Spleen (tissue), 7 donors: ENCODE measurements around the gene FIG4.

Source experiments
- POLR2A ChIP-seq, 3 donors: fragments of 450-650 bp; IDR thresholded peaks; one replicate each; pipeline ENCODE4 v1.5.1; 2017; ENCODE audit warnings: antibody characterized with exemption in 3 of 3, mild to moderate bottlenecking in 1 of 3
- POLR2AphosphoS5 ChIP-seq, 3 donors: sonication (generic); formaldehyde crosslinking; IDR thresholded peaks; one replicate each; pipeline ENCODE4 v1.5.1; 2017; ENCODE audit warnings: antibody characterized with exemption in 3 of 3
- TF ChIP-seq, protein P1 (sequence below), 11 experiments: fragments of 200-600 bp in 7 of 11; fragments of 450-650 bp in 4 of 11; sonication (generic) in 4 of 11; IDR thresholded peaks in 8 of 11; conservative IDR thresholded peaks in 3 of 11; 1 replicate in 7 of 11; 2 replicates in 4 of 11; pipeline versions ENCODE4 v1.4.0 to v1.8.0; 2016 to 2021; ENCODE audit warnings: antibody characterized with exemption in 11 of 11, inconsistent platforms in 4 of 11, mild to moderate bottlenecking in 1 of 11
- donor health status: DM: no; HTN: no; CAD: no; lungs with moderate emphysema.
- donor health status: DM: no; HTN: no; CAD: no.
- donor health status: DM: no; HTN: no; CAD: no.

DNA sequence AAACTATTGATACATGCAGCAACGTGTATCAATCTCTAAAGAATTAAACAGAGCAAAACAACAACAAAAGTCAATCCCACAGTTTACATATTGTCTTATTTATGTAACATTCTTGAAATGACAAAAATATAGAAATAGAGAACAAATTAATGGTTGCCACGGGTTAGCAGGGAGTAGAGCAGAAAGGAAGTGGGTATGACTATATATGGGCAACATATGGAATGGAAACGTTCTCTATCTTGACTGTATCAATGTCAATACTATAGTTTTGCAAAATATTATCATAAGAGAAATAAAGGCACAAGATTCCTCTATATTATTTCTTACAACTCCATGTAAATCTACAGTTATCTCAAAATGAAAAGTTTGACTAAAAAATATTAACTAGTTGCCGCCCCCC, 12.9 kb upstream of the FIG4 start:
- no peak for TF ChIP-seq POLR2AphosphoS5 (IDR thresholded peaks at IDR 0.05)
- TF ChIP-seq, protein P1, sequence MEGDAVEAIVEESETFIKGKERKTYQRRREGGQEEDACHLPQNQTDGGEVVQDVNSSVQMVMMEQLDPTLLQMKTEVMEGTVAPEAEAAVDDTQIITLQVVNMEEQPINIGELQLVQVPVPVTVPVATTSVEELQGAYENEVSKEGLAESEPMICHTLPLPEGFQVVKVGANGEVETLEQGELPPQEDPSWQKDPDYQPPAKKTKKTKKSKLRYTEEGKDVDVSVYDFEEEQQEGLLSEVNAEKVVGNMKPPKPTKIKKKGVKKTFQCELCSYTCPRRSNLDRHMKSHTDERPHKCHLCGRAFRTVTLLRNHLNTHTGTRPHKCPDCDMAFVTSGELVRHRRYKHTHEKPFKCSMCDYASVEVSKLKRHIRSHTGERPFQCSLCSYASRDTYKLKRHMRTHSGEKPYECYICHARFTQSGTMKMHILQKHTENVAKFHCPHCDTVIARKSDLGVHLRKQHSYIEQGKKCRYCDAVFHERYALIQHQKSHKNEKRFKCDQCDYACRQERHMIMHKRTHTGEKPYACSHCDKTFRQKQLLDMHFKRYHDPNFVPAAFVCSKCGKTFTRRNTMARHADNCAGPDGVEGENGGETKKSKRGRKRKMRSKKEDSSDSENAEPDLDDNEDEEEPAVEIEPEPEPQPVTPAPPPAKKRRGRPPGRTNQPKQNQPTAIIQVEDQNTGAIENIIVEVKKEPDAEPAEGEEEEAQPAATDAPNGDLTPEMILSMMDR (IDR thresholded peaks at IDR 0.05 in 8 of 11, conservative IDR thresholded peaks at IDR 0.05 in 3 of 11) = no peak
- TF ChIP-seq POLR2A (IDR thresholded peaks at IDR 0.05) = no peak
